Posterior vena cava (tissue), 2 donors: ENCODE data around the gene MCC. TPM values are rescaled to one million over a fixed set of nuclear protein-coding genes. Genes with fewer than 3 reads are reported as not detected.

Experiments used
- DNase-seq: peaks from one replicate; pipeline ENCODE4 v3.0.0-alpha.2; 2020; ENCODE audit warnings: low spot score
- intact Hi-C, 2 donors: fragments of 100-400 bp; cut with DNase I; formaldehyde crosslinking; loops; one replicate each; pipeline versions ENCODE4 v1.14.1 to v1.14.2; 2022 to 2023
- total RNA-seq, 2 donors: library from RNA; stranded (reverse); fragmentation: NEBNext Ultra II Directional; extraction: Animal tissue kit (Norgen Biotek cat#: 25700); gene quantifications; one replicate each; pipeline ENCODE4 v1.2.1, GENCODE V29; 2021
- donor health status: DM: yes; HTN: yes; CAD: no.
- donor health status: DM: yes; HTN: yes; CAD: no.

MCC gene
- total RNA-seq, 2 donors from 2014 or later: 12.3 to 14.6 TPM

DNA sequence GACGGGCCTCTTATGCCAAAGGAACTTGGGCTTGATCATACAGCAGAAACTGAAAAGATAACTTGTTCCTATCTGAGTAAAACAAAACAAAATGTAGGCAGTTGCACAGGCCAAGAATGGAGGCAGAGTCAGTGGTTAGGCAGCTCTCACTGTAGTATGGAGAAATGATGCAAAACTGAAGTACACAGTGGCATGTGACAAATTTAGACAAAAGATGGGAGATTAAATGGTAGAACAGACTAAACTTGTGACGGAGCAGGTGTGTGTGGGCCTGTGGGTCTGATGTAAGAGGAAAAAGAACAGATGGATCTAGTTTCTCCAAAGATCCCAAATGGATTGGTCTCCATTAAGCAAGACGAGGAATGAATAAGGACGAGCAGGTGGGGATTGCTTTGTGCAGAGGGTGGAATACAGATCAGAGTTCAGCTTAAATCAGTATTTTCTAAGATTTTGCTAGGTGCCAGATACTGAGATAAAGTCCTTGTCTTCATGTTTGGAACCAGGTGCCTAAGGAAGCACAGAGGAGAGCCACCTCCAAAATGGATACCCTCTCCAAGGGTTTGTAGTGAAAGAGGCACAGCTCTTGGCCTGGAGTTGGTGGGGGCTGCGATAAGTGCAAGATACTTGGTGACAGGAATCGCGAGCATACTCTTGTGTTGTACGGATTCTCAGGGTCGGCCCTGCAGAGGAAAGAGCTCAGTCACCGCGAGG, 512.4 kb downstream of the MCC start:
- no peak for DNase-seq
- intact Hi-C loops: no loop called here

DNA sequence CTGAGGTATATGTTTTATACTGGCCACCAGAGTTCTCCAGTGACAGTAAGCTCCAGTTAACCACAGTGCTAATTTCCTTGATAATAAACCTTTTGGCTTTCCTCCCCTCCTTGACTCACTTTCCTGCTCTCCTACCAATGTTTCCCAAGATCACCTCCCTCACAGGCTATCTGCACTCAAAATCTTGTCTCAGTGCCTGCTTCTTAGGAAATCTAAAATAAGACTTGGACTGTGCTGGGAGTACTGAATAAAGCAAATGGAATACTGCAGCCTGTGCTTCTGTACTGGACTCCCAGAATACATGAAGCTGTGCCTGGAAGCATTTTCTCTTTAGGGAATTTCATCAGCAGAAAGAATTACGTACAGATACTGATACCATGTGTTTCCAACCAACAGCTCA, 513.4 kb downstream of the MCC start:
- intact Hi-C loops: no loop called here
- no peak for DNase-seq

DNA sequence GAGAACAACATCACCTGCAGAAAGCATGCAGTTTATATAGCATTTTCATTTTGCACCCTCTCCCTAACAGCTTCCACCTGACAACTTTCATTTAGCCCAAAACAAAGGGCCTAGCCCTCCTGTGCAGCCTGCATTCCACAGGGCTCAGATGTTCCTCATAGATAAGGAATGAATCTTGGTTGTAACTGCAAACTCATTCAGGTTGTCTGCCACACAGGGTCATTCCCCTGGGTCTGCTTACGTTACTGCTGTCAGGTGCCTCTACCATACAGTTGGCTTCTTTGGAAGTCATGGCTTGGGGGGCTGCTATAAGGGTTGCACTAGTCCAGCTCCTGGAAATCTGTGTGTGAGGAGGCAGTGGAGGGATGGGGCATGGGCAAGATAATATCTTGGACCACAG, 514.3 kb downstream of the MCC start:
- no peak for DNase-seq
- intact Hi-C loops: no loop called here

DNA sequence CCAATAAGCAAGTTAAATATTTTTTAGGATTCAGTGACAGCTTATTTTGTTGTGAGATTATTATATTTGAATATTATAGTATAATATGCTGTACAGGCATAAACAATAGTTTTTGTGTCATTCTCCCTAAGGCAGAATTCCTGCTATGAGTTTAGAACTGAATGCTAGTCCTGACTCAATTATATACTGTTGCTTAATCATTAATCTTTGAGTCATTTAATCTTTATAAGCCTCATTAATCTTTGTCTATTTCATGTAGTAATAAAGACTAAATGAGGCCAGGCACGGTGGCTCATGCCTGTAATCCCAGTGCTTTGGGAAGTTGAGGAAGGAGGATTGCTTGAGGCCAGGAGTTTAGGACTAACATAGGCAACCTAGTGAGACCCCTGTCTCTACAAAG, 515.2 kb downstream of the MCC start:
- DNase-seq: no peak
- intact Hi-C loops: no loop called here

Other genes starting within 250 kb of the MCC start
- gene TSSK1B, start 53.5 kb downstream of the MCC start, total RNA-seq: not detected
- gene YTHDC2, start 25.2 kb upstream of the MCC start, total RNA-seq: 10 to 100 TPM; 20.9 to 23.0 TPM